HepG2 (cell line): ENCODE results near the gene KRTAP10-11.
"Not testable (repeated sequence)": the region's sequence is repeated elsewhere in the genome, so short reads cannot be mapped to it uniquely, and the experiment has no call there.

Source experiments
- CTCF ChIP-seq: sonication (generic); formaldehyde crosslinking; IDR thresholded peaks from 2 replicates; pipeline ENCODE4 v1.5.0; 2020; ENCODE audit warnings: mild to moderate bottlenecking, missing genetic modification reagents, moderate library complexity
- ELK4 ChIP-seq: sonication (generic); formaldehyde crosslinking; IDR thresholded peaks from 2 replicates; pipeline ENCODE4 v1.9.0; 2021; ENCODE audit warnings: missing genetic modification reagents, borderline replicate concordance
- PHF8 ChIP-seq: sonication (generic); formaldehyde crosslinking; IDR thresholded peaks from 2 replicates; pipeline ENCODE4 v1.5.0; 2020; ENCODE audit warnings: missing genetic modification reagents

- TF ChIP-seq PHF8; CTCF (CRISPR knock-in tag); ELK4: not testable (repeated sequence)
These were observed 38.8 kb downstream of the KRTAP10-11 start for GRCh38 chr21:44685050-44685449.
